ENCODE data around the gene RELL2. TPM values are rescaled to one million over a fixed set of nuclear protein-coding genes. Genes with fewer than 3 reads are reported as not detected.

Gene RELL2
- total RNA-seq, 1 experiment from 2014 or later: 13.3 TPM

DNA sequence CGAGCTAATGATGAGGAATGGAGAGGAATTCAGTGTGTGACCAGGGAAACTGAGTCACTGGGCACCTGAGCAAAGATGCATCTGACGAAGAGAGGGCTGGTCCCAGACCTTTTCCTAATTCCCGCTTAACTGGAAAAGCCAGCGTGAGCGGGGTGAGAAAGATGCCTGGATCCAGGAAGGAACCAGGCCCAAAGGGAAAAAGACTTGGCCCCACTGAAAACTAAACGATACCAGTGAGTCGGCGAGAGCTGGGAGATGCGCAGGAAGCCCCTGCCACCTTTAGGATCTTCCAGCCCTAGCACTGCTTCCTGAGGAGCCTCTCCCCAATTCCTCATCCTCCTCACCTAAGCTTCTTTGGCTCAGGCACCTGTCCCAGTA lies 14.9 kb downstream of the RELL2 start:
- intact Hi-C loops (cut with micrococcal nuclease; ENCODE audit: unreplicated experiment) (no loop called here), in situ Hi-C loops (cut with HindIII; ENCODE audit: low pct_unique_long_range_greater_than_20kb, low sequenced_read_pairs) (no loop called here)
- H3K9me3 ChIP-seq (ENCODE audit: control insufficient read depth, insufficient read depth, low read depth, low read length): no peaks in the 10 kb centered on the region
- ATAC-seq (no peak), DNase-seq (ENCODE audit: low read depth, low spot score) (no peak)
- BruUV-seq (replicated peaks): no TSS peak
- no peaks in the 10 kb centered on the region for H3K36me3 ChIP-seq (ENCODE audit: control insufficient read depth, insufficient read depth, low read length)
- ChIA-PET CTCF (no interaction called here), POLR2A (no interaction called here)
- peak overlapping the region; percentile 65 to 75 for H3K4me3 ChIP-seq (ENCODE audit: low read depth in 2 of 2, low read length in 2 of 2)
- H3K4me1 ChIP-seq (ENCODE audit: control insufficient read depth, insufficient read depth, low read length): no peaks in the 10 kb centered on the region
- H3K27ac ChIP-seq (ENCODE audit: low read length): peak overlapping the region; percentile 68
- TF ChIP-seq POLR2AphosphoS5 (IDR thresholded peaks at IDR 0.05; ENCODE audit: low read depth, low read length) (no peak), SIN3A (IDR thresholded peaks at IDR 0.05; ENCODE audit: borderline replicate concordance, insufficient read depth, low read depth, low read length) (no peak), TCF7L2 (IDR thresholded peaks at IDR 0.05; ENCODE audit: low read depth, low read length) (no peak)
- TF ChIP-seq, protein P1, sequence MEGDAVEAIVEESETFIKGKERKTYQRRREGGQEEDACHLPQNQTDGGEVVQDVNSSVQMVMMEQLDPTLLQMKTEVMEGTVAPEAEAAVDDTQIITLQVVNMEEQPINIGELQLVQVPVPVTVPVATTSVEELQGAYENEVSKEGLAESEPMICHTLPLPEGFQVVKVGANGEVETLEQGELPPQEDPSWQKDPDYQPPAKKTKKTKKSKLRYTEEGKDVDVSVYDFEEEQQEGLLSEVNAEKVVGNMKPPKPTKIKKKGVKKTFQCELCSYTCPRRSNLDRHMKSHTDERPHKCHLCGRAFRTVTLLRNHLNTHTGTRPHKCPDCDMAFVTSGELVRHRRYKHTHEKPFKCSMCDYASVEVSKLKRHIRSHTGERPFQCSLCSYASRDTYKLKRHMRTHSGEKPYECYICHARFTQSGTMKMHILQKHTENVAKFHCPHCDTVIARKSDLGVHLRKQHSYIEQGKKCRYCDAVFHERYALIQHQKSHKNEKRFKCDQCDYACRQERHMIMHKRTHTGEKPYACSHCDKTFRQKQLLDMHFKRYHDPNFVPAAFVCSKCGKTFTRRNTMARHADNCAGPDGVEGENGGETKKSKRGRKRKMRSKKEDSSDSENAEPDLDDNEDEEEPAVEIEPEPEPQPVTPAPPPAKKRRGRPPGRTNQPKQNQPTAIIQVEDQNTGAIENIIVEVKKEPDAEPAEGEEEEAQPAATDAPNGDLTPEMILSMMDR (IDR thresholded peaks at IDR 0.05): no peak
- TF ChIP-seq, protein P2, sequence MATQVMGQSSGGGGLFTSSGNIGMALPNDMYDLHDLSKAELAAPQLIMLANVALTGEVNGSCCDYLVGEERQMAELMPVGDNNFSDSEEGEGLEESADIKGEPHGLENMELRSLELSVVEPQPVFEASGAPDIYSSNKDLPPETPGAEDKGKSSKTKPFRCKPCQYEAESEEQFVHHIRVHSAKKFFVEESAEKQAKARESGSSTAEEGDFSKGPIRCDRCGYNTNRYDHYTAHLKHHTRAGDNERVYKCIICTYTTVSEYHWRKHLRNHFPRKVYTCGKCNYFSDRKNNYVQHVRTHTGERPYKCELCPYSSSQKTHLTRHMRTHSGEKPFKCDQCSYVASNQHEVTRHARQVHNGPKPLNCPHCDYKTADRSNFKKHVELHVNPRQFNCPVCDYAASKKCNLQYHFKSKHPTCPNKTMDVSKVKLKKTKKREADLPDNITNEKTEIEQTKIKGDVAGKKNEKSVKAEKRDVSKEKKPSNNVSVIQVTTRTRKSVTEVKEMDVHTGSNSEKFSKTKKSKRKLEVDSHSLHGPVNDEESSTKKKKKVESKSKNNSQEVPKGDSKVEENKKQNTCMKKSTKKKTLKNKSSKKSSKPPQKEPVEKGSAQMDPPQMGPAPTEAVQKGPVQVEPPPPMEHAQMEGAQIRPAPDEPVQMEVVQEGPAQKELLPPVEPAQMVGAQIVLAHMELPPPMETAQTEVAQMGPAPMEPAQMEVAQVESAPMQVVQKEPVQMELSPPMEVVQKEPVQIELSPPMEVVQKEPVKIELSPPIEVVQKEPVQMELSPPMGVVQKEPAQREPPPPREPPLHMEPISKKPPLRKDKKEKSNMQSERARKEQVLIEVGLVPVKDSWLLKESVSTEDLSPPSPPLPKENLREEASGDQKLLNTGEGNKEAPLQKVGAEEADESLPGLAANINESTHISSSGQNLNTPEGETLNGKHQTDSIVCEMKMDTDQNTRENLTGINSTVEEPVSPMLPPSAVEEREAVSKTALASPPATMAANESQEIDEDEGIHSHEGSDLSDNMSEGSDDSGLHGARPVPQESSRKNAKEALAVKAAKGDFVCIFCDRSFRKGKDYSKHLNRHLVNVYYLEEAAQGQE (IDR thresholded peaks at IDR 0.05; ENCODE audit: insufficient read depth in 1 of 2, low read depth in 2 of 2, low read length in 1 of 2): no peak
- H3K27me3 ChIP-seq (ENCODE audit: control insufficient read depth, insufficient read depth, low read length): no peaks in the 10 kb centered on the region

DNA sequence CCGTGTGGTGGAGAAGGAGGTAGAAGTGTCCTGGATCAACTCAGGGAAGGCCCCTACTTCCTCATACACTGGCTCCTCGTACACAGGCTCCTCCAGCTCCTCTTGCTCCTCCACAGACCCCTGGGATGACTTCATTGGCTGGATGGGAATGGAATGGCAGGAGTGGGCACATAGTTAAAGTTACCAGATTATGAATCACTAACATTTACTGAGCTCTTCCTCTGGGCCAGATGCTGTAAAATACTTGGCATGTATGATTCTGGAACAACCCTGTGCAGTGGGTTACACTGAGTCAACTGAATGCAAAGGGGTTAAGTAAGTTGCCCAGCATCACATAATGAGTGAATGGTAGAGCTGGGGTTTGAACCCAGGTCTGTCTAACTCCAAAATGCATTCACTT lies 17.5 kb downstream of the RELL2 start:
- H3K36me3 ChIP-seq (ENCODE audit: control insufficient read depth, insufficient read depth, low read length): no peaks in the 10 kb centered on the region
- intact Hi-C loops (cut with micrococcal nuclease; ENCODE audit: unreplicated experiment): no loop called here
- H3K27ac ChIP-seq (ENCODE audit: low read length): no peak overlapping the region
- CTCF ChIA-PET: interaction anchor here (0.7 kb wide), 1 partner anchor 20 kb away, joined by 5 read pairs; no protein-coding TSS in a partner anchor
- H3K9me3 ChIP-seq (ENCODE audit: control insufficient read depth, insufficient read depth, low read depth, low read length): no peaks in the 10 kb centered on the region
- ATAC-seq (no peak), DNase-seq (ENCODE audit: low read depth, low spot score) (no peak)
- H3K4me1 ChIP-seq (ENCODE audit: control insufficient read depth, insufficient read depth, low read length): no peaks in the 10 kb centered on the region
- in situ Hi-C loops (cut with HindIII; ENCODE audit: low pct_unique_long_range_greater_than_20kb, low sequenced_read_pairs): no loop called here
- no peaks in the 10 kb centered on the region for H3K27me3 ChIP-seq (ENCODE audit: control insufficient read depth, insufficient read depth, low read length)
- POLR2A ChIA-PET: no interaction called here
- TF ChIP-seq, protein P1 (IDR thresholded peaks at IDR 0.05): no peak
- TF ChIP-seq SIN3A (IDR thresholded peaks at IDR 0.05; ENCODE audit: borderline replicate concordance, insufficient read depth, low read depth, low read length) (no peak), POLR2AphosphoS5 (IDR thresholded peaks at IDR 0.05; ENCODE audit: low read depth, low read length) (no peak), TCF7L2 (IDR thresholded peaks at IDR 0.05; ENCODE audit: low read depth, low read length) (no peak)
- TF ChIP-seq, protein P2 (IDR thresholded peaks at IDR 0.05; ENCODE audit: insufficient read depth in 1 of 2, low read depth in 2 of 2, low read length in 1 of 2): no peak
- no peak overlapping the region for H3K4me3 ChIP-seq (ENCODE audit: low read depth in 2 of 2, low read length in 2 of 2)
- no TSS peak for BruUV-seq (replicated peaks)
